H9 (cell line): ENCODE measurements around the gene APLP2. TPM values are rescaled to one million over a fixed set of nuclear protein-coding genes. Genes with fewer than 3 reads are reported as not detected.

Source experiments
- DNase-seq: peaks from one replicate; pipeline ENCODE4 v3.0.0-alpha.2; 2017
- H2AFZ ChIP-seq: one replicate; pipeline ENCODE4 v1.6.1; 2013; ENCODE audit warnings: mild to moderate bottlenecking, low read length, control low read depth, moderate library complexity
- H2AK5ac ChIP-seq: 2 replicates; pipeline ENCODE4 v1.6.1; 2013; ENCODE audit warnings: low read length, control low read depth, mixed read lengths; ENCODE audit not compliant: insufficient read length
- H2BK120ac ChIP-seq: one replicate; pipeline ENCODE4 v1.6.1; 2013; ENCODE audit warnings: low read depth, mild to moderate bottlenecking, low read length, control low read depth, inconsistent platforms; ENCODE audit not compliant: poor library complexity, severe bottlenecking
- H2BK12ac ChIP-seq: 2 replicates; pipeline ENCODE4 v1.6.1; 2013; ENCODE audit warnings: low read length, control low read depth, mixed read lengths, low read depth; ENCODE audit not compliant: insufficient read length
- H2BK15ac ChIP-seq: 2 replicates; pipeline ENCODE4 v1.6.1; 2013; ENCODE audit warnings: low read depth, low read length, control low read depth
- H2BK20ac ChIP-seq: one replicate; pipeline ENCODE4 v1.6.1; 2013; ENCODE audit warnings: low read depth, mild to moderate bottlenecking, low read length, control low read depth, inconsistent platforms; ENCODE audit not compliant: poor library complexity, severe bottlenecking
- H2BK5ac ChIP-seq: 2 replicates; pipeline ENCODE4 v1.6.1; 2013; ENCODE audit warnings: low read length, control low read depth, mixed read lengths; ENCODE audit not compliant: insufficient read length
- H3K14ac ChIP-seq: 2 replicates; pipeline ENCODE4 v1.6.1; 2013; ENCODE audit warnings: low read length, control low read depth; ENCODE audit not compliant: insufficient read depth
- H3K18ac ChIP-seq: 2 replicates; pipeline ENCODE4 v1.6.1; 2013; ENCODE audit warnings: low read depth, mild to moderate bottlenecking, mixed read lengths, low read length, control low read depth; ENCODE audit not compliant: insufficient read length
- H3K23ac ChIP-seq: 2 replicates; pipeline ENCODE4 v1.6.1; 2013; ENCODE audit warnings: low read length, control low read depth, mixed read lengths, low read depth; ENCODE audit not compliant: insufficient read length
- H3K23me2 ChIP-seq: 2 replicates; pipeline ENCODE4 v1.6.1; 2013; ENCODE audit warnings: low read depth, mild to moderate bottlenecking, mixed read lengths, low read length, control low read depth; ENCODE audit not compliant: insufficient read length, poor library complexity, severe bottlenecking
- H3K27ac ChIP-seq: 2 replicates; pipeline ENCODE4 v1.5.1; 2013; ENCODE audit warnings: low read length, control low read depth, mixed read lengths, low read depth; ENCODE audit not compliant: insufficient read length
- H3K27me3 ChIP-seq: 2 replicates; pipeline ENCODE4 v1.6.1; 2013; ENCODE audit warnings: low read length, control low read depth, inconsistent platforms; ENCODE audit not compliant: insufficient read depth
- H3K4ac ChIP-seq: 2 replicates; pipeline ENCODE4 v1.6.1; 2013; ENCODE audit warnings: low read depth, mild to moderate bottlenecking, control low read depth, inconsistent platforms, low read length, moderate library complexity
- H3K4me1 ChIP-seq: 2 replicates; pipeline ENCODE4 v1.6.1; 2013; ENCODE audit warnings: low read length, control low read depth, inconsistent platforms; ENCODE audit not compliant: insufficient read depth
- H3K4me2 ChIP-seq: 2 replicates; pipeline ENCODE4 v1.6.1; 2013; ENCODE audit warnings: low read length, control low read depth, mixed read lengths; ENCODE audit not compliant: insufficient read length, insufficient read depth
- H3K56ac ChIP-seq: 2 replicates; pipeline ENCODE4 v1.6.1; 2013; ENCODE audit warnings: low read depth, mild to moderate bottlenecking, mixed read lengths, low read length, control low read depth; ENCODE audit not compliant: insufficient read length
- H3K79me1 ChIP-seq: 2 replicates; pipeline ENCODE4 v1.6.1; 2013; ENCODE audit warnings: low read depth, mild to moderate bottlenecking, moderate library complexity, low read length, control low read depth, inconsistent platforms; ENCODE audit not compliant: insufficient read depth, poor library complexity, severe bottlenecking
- H3K79me2 ChIP-seq: 2 replicates; pipeline ENCODE4 v1.6.1; 2013; ENCODE audit warnings: low read length, control low read depth, inconsistent platforms; ENCODE audit not compliant: insufficient read depth
- H3K9ac ChIP-seq: 2 replicates; pipeline ENCODE4 v1.6.1; 2013; ENCODE audit warnings: low read length, control low read depth, mixed read lengths; ENCODE audit not compliant: insufficient read length; ENCODE audit errors: extremely low read depth
- H3K9me3 ChIP-seq: one replicate; pipeline ENCODE4 v1.6.1; 2013; ENCODE audit warnings: low read depth, low read length, inconsistent platforms; ENCODE audit not compliant: control insufficient read depth
- H3T11ph ChIP-seq: one replicate; pipeline ENCODE4 v1.6.1; 2013; ENCODE audit warnings: mild to moderate bottlenecking, low read length, control low read depth, inconsistent platforms
- H4K20me1 ChIP-seq: one replicate; pipeline ENCODE4 v1.6.1; 2013; ENCODE audit not compliant: control insufficient read depth, insufficient read length, insufficient read depth
- H4K5ac ChIP-seq: 2 replicates; pipeline ENCODE4 v1.6.1; 2013; ENCODE audit warnings: low read depth, mild to moderate bottlenecking, mixed read lengths, low read length, control low read depth; ENCODE audit not compliant: insufficient read length
- H4K8ac ChIP-seq: replicated peaks from 2 replicates; pipeline ENCODE4 v1.6.1; 2013; ENCODE audit warnings: low read length, control low read depth, mixed read lengths, low read depth; ENCODE audit not compliant: insufficient read length
- H4K91ac ChIP-seq: 2 replicates; pipeline ENCODE4 v1.6.1; 2013; ENCODE audit warnings: low read depth, mild to moderate bottlenecking, moderate library complexity, mixed read lengths, low read length, control low read depth; ENCODE audit not compliant: insufficient read length
- H3K27ac Mint-ChIP-seq, 3 experiments: 2 replicates in 2 of 3; 3 replicates in 1 of 3; pipeline ENCODE4 v1.8.0; 2020 to 2021; ENCODE audit warnings: mixed read lengths in 3 of 3, mild to moderate bottlenecking in 1 of 3, moderate library complexity in 1 of 3
- H3K27me3 Mint-ChIP-seq: 2 replicates; pipeline ENCODE4 v1.8.0; 2021; ENCODE audit warnings: low read depth, mild to moderate bottlenecking, moderate library complexity, mixed read lengths
- H3K36me3 Mint-ChIP-seq, 3 experiments: 2 replicates in 2 of 3; 3 replicates in 1 of 3; pipeline ENCODE4 v1.8.0; 2020 to 2021; ENCODE audit warnings: low read depth in 3 of 3, mixed read lengths in 3 of 3; ENCODE audit not compliant: insufficient read depth in 1 of 3
- H3K4me1 Mint-ChIP-seq, 2 experiments: 2 replicates each; pipeline ENCODE4 v1.8.0; 2020; ENCODE audit warnings: mixed read lengths in 2 of 2
- H3K4me3 Mint-ChIP-seq, 2 experiments: 2 replicates in 1 of 2; 3 replicates in 1 of 2; pipeline ENCODE4 v1.8.0; 2020 to 2021; ENCODE audit warnings: mild to moderate bottlenecking in 2 of 2, mixed read lengths in 2 of 2, moderate library complexity in 1 of 2
- H3K9me3 Mint-ChIP-seq, 2 experiments: 2 replicates in 1 of 2; 3 replicates in 1 of 2; pipeline ENCODE4 v1.8.0; 2020; ENCODE audit warnings: mild to moderate bottlenecking in 2 of 2, mixed read lengths in 2 of 2, moderate library complexity in 1 of 2
- CTCF ChIP-seq: fragments of 200-600 bp; sonication (generic); conservative IDR thresholded peaks from 3 replicates; pipeline ENCODE4 v1.8.0; 2021; ENCODE audit warnings: antibody characterized with exemption, mild to moderate bottlenecking
- total RNA-seq: library from RNA; stranded (reverse); gene quantifications from 2 replicates; pipeline ENCODE4 v1.2.1, GENCODE V29; 2021

Gene APLP2
- total RNA-seq, 1 experiment from 2014 or later = 328 TPM

GRCh38 chr11:130034236-130034635, 35.5 kb upstream of the APLP2 start:
- peaks cover 25 to 28% of the 10 kb centered on the region in 2 experiments for H3K4me1 Mint-ChIP-seq
- no peak overlapping the region for H2AK5ac ChIP-seq

More at GRCh38 chr11:130034236-130034635, 35.5 kb upstream of the APLP2 start:
- no peak overlapping the region for H2BK20ac ChIP-seq
- DNase-seq = no peak
- Mint-ChIP-seq H3K4me3 (no peak overlapping the region), H3K27me3 (no peaks in the 10 kb centered on the region), H3K27ac (no peak overlapping the region), H3K9me3 (no peaks in the 10 kb centered on the region), H3K36me3 (no peaks in the 10 kb centered on the region)
- H4K8ac ChIP-seq = no peak overlapping the region
- no peak overlapping the region for H2BK120ac ChIP-seq
- no peak overlapping the region for H3K4me2 ChIP-seq
- no peaks in the 10 kb centered on the region for H3K79me2 ChIP-seq
- no peaks in the 10 kb centered on the region for H3K27me3 ChIP-seq
- H2AFZ ChIP-seq = no peak overlapping the region
- H4K5ac ChIP-seq = no peak overlapping the region
- no peak overlapping the region for H4K91ac ChIP-seq
- H4K20me1 ChIP-seq = no peaks in the 10 kb centered on the region
- H2BK15ac ChIP-seq = no peak overlapping the region
- no peak overlapping the region for H3T11ph ChIP-seq
- no peaks in the 10 kb centered on the region for H3K79me1 ChIP-seq
- H3K23me2 ChIP-seq = no peaks in the 10 kb centered on the region
- H3K27ac ChIP-seq = no peak overlapping the region
- no peak for TF ChIP-seq CTCF
- no peak overlapping the region for H3K4ac ChIP-seq
- no peak overlapping the region for H3K56ac ChIP-seq
- no peak overlapping the region for H2BK12ac ChIP-seq
- no peak overlapping the region for H3K9ac ChIP-seq
- H3K14ac ChIP-seq = no peak overlapping the region
- no peak overlapping the region for H3K23ac ChIP-seq
- H2BK5ac ChIP-seq = no peak overlapping the region
- H3K9me3 ChIP-seq = no peaks in the 10 kb centered on the region
- no peaks in the 10 kb centered on the region; the same call in 1 of the 2 replicates for H3K4me1 ChIP-seq
- H3K18ac ChIP-seq = no peak overlapping the region
